Loucy (cell line): Measurements from ENCODE around the gene CACNA1C.

Experiments
- CTCF ChIP-seq: fragments of 200-600 bp; sonication (generic); conservative IDR thresholded peaks from 2 replicates; pipeline ENCODE4 v1.5.1; 2014; ENCODE audit warnings: mild to moderate bottlenecking, antibody characterized with exemption, low read length
- EZH2phosphoT487 ChIP-seq: fragments of 200-600 bp; IDR thresholded peaks from 2 replicates; pipeline ENCODE4 v1.6.1; 2018; ENCODE audit warnings: antibody characterized with exemption, mild to moderate bottlenecking, moderate library complexity, borderline replicate concordance

- TF ChIP-seq CTCF, result no peak
- TF ChIP-seq EZH2phosphoT487, result no peak
Measured at GRCh38 chr12:2346416-2346815, 293.6 kb downstream of the CACNA1C start.
